Measurements from ENCODE around the gene CLASRP.
A peak's percentile ranks its signal among the peaks of the same experiment; 100 is the strongest.

GRCh38 chr19:45038931-45039893 lies at the start of gene CLASRP:
- TF ChIP-seq RAD21 (IDR thresholded peaks at IDR 0.05 in 1 of 2, conservative IDR thresholded peaks at IDR 0.05 in 1 of 2; ENCODE audit: low read depth in 2 of 2, low read length in 2 of 2) (no peak), EP300 (IDR thresholded peaks at IDR 0.05; ENCODE audit: borderline replicate concordance in 1 of 2, low read depth in 2 of 2, low read length in 2 of 2) (no peak), POLR2A (IDR thresholded peaks at IDR 0.05; ENCODE audit: control extremely low read depth in 1 of 2, low read depth in 2 of 2, low read length in 2 of 2) (peak; percentile 42 to 84), TBP (IDR thresholded peaks at IDR 0.05; ENCODE audit: low read depth, low read length) (peak; percentile 46; the same call in 1 of the 2 replicates), CTCF (IDR thresholded peaks at IDR 0.05; ENCODE audit: control extremely low read depth in 1 of 3, insufficient read depth in 1 of 3, low read depth in 1 of 3, low read length in 3 of 3) (no peak), JUND (IDR thresholded peaks at IDR 0.05; ENCODE audit: low read length) (no peak), CBX8 (IDR thresholded peaks at IDR 0.05; ENCODE audit: borderline replicate concordance, low read depth, low read length) (no peak), FOSL1 (IDR thresholded peaks at IDR 0.05; ENCODE audit: insufficient read depth, low read depth, low read length) (no peak)

Data from H1 (cell line).